GM23248 (cell line): ENCODE data around the gene CACNG5. TPM values are rescaled to one million over a fixed set of nuclear protein-coding genes. Genes with fewer than 3 reads are reported as not detected.

Experiments
- DNase-seq: peaks from one replicate; pipeline ENCODE4 v3.0.0-alpha.2; 2015
- H2AFZ ChIP-seq: fragments of 200-600 bp; sonication (generic); 2 replicates; pipeline ENCODE4 v1.6.1; 2016; ENCODE audit warnings: antibody characterized with exemption
- H3F3A ChIP-seq: fragments of 200-600 bp; sonication (generic); 2 replicates; pipeline ENCODE4 v1.6.1; 2016; ENCODE audit warnings: mild to moderate bottlenecking, antibody characterized with exemption, mixed run types; ENCODE audit not compliant: insufficient read depth
- H3K27ac ChIP-seq: fragments of 200-600 bp; sonication (generic); 2 replicates; pipeline ENCODE4 v1.5.1; 2016; ENCODE audit warnings: mild to moderate bottlenecking
- H3K27me3 ChIP-seq: fragments of 200-600 bp; sonication (generic); replicated peaks from 2 replicates; pipeline ENCODE4 v1.6.1; 2016; ENCODE audit warnings: mild to moderate bottlenecking; ENCODE audit not compliant: insufficient read depth
- H3K36me3 ChIP-seq: fragments of 200-600 bp; sonication (generic); 2 replicates; pipeline ENCODE4 v1.6.1; 2016; ENCODE audit warnings: low read depth, mild to moderate bottlenecking
- H3K4me1 ChIP-seq: fragments of 200-600 bp; sonication (generic); 2 replicates; pipeline ENCODE4 v1.6.1; 2016; ENCODE audit warnings: mild to moderate bottlenecking; ENCODE audit not compliant: insufficient read depth
- H3K4me2 ChIP-seq: fragments of 200-600 bp; sonication (generic); one replicate; pipeline ENCODE4 v1.6.1; 2016; ENCODE audit warnings: mild to moderate bottlenecking; ENCODE audit not compliant: unreplicated experiment
- H3K4me3 ChIP-seq: fragments of 200-600 bp; sonication (generic); 2 replicates; pipeline ENCODE4 v1.5.1; 2016; ENCODE audit warnings: mild to moderate bottlenecking
- H3K79me2 ChIP-seq: fragments of 200-600 bp; sonication (generic); 2 replicates; pipeline ENCODE4 v1.6.1; 2016; ENCODE audit warnings: mild to moderate bottlenecking; ENCODE audit not compliant: insufficient read depth
- H3K9ac ChIP-seq: fragments of 200-600 bp; sonication (generic); 2 replicates; pipeline ENCODE4 v1.6.1; 2016; ENCODE audit warnings: mild to moderate bottlenecking
- H3K9me2 ChIP-seq: fragments of 200-600 bp; sonication (generic); 2 replicates; pipeline ENCODE4 v1.6.1; 2016; ENCODE audit warnings: mixed run types, mild to moderate bottlenecking, moderate library complexity; ENCODE audit not compliant: insufficient read depth
- H3K9me3 ChIP-seq: fragments of 200-600 bp; sonication (generic); one replicate; pipeline ENCODE4 v1.6.1; 2017; ENCODE audit warnings: low read depth
- H4K20me1 ChIP-seq: fragments of 200-600 bp; sonication (generic); 2 replicates; pipeline ENCODE4 v1.6.0; 2016; ENCODE audit not compliant: insufficient read depth
- EZH2 ChIP-seq: fragments of 200-600 bp; sonication (generic); IDR thresholded peaks from 2 replicates; pipeline ENCODE4 v1.6.1; 2018; ENCODE audit warnings: antibody characterized with exemption, mild to moderate bottlenecking; ENCODE audit not compliant: insufficient read depth, poor library complexity, severe bottlenecking
- EZH2phosphoT487 ChIP-seq: fragments of 200-600 bp; sonication (generic); IDR thresholded peaks from 2 replicates; pipeline ENCODE4 v1.6.1; 2018; ENCODE audit warnings: antibody characterized with exemption, moderate library complexity, mild to moderate bottlenecking, low read depth; ENCODE audit not compliant: insufficient read depth
- WGBS, 2 experiments: methylation state at CpG; one replicate each; pipeline ENCODE4 v1.1.6; 2015 to 2017; ENCODE audit warnings: low lambda C conversion rate in 2 of 2, low coverage in 1 of 2; ENCODE audit errors: missing lambda C conversion rate in 2 of 2; 5-methylcytosine and 5-hydroxymethylcytosine counted together
- in situ Hi-C: fragments of 300-500 bp; cut with MboI; formaldehyde crosslinking; loops from 2 replicates; pipeline ENCODE4 v1.15.0; 2020
- polyA plus RNA-seq: library from polyadenylated mRNA; unstranded; fragments of >200 nt; fragmentation: Nextera tagmentation; extraction: Ambion mirVana; gene quantifications from 2 replicates; pipeline ENCODE4 v1.2.1, GENCODE V29; 2016
- total RNA-seq: library from RNA; depleted of rRNA; stranded (reverse); fragments of >200 nt; shearing (Covaris generic); gene quantifications from 2 replicates; pipeline ENCODE4 v1.2.3, GENCODE V29; 2014

Gene CACNG5
- total and polyA plus RNA-seq, 2 experiments from 2014 or later = not detected

DNA sequence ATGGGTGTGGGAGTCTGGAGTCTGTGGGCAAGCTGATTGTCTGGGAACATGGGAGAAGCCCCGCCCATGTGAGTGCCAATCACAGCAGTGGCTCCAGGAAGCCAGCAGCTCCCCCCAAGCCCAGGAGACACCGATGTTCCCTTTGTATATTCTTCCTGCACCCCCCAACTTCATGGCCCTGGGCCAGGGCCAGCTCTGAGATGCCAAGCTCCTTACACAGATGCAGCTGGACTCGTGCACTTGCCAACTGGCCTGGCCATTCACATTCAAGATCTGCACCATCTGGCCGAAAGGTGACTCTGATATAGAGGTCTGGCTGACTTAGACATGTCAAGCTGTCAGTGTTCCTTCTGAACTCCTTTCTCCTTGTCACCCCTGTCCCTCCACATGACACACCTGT, 50.5 kb downstream of the CACNG5 start:
- DNase-seq = no peak
- in situ Hi-C loops = no loop called here

DNA sequence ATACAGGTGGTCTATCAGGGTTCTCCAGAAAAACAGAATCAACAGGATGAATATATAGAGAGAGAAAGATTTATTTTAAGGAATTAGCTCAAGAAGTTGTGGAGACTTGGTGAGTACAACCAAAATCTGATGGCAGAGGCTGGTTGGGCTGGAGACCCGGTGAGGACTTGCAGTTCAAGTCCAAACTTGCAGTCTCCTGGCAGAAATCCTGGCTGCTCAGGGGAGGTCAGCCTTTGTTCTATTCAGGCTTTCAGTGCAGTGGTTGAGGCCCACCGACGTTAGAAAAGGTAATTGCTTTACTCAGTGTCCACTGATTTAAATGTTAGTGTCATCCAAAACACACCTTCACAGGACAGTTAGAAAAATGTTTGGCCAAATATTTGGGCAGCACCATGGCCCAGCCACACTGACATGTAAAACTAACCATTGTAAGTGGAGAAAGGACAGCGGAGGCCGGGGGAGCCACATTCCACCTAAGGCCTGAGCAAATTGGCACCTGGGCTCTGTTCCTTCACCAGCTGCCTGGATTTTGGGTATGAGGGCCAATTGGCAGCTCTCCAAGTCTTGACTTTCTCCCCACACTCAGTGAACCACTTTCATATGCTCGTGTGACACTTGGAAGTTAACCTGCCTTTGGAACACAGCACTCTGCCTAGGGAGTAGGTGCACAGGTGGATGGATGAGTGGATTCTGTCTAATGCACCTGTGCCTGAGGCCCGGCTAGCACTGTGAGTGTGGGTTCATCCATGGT, 54.7 kb downstream of the CACNG5 start:
- Histone ChIP-seq H3K9me2 (no peaks in the 10 kb centered on the region), H3K27ac (no peak overlapping the region), H3F3A (no peaks in the 10 kb centered on the region), H3K36me3 (no peaks in the 10 kb centered on the region), H3K4me1 (no peaks in the 10 kb centered on the region), H3K4me3 (no peak overlapping the region), H3K9me3 (no peaks in the 10 kb centered on the region), H3K9ac (no peak overlapping the region), H3K27me3 (peaks cover 14% of the 10 kb centered on the region; the same call in 1 of the 2 replicates), H4K20me1 (no peaks in the 10 kb centered on the region), H2AFZ (no peak overlapping the region), H3K4me2 (no peak overlapping the region), H3K79me2 (no peaks in the 10 kb centered on the region)
- DNase-seq = no peak
- in situ Hi-C loops = no loop called here
- no peak for TF ChIP-seq EZH2
- TF ChIP-seq EZH2phosphoT487 = no peak
- 49 to 59% methylated on average over 7 of the region's 7 CpGs for WGBS, 2 experiments

More for the DNA sequence above, 50.5 kb downstream of the CACNG5 start:
- Histone ChIP-seq H3K27ac (no peak overlapping the region), H3K4me3 (no peak overlapping the region), H3K79me2 (no peaks in the 10 kb centered on the region), H2AFZ (no peak overlapping the region), H3K4me2 (no peak overlapping the region), H3K9me3 (no peaks in the 10 kb centered on the region), H3F3A (no peaks in the 10 kb centered on the region), H3K9me2 (no peaks in the 10 kb centered on the region), H4K20me1 (no peaks in the 10 kb centered on the region), H3K27me3 (no peaks in the 10 kb centered on the region), H3K9ac (no peak overlapping the region), H3K4me1 (no peaks in the 10 kb centered on the region), H3K36me3 (no peaks in the 10 kb centered on the region)
- 33 to 36% methylated on average over 4 of the region's 4 CpGs for WGBS, 2 experiments
- TF ChIP-seq EZH2phosphoT487 = no peak
- TF ChIP-seq EZH2 = no peak

DNA sequence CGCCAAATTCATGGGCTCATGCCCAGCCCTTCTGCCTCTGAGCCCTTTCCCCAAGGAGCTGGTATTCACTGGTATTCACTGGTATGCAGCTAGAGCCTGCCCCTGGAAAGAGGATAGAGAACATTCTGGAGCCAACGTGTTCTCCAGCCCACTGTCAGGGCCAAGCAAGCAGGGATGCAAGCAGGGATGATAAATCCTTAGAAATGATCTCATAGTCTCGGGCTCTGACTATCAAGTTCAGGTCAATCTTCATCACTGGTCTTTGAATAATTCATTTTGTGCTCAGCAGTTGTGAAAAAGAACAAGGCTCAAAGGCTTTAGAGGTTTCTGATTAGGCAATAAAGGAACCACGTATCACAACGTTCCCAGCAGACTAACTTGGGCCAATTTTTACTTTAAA, 57.3 kb downstream of the CACNG5 start:
- 18 to 22% methylated on average over 5 of the region's 5 CpGs for WGBS, 2 experiments
- TF ChIP-seq EZH2 (no peak), EZH2phosphoT487 (no peak)
- Histone ChIP-seq H3K9ac (no peak overlapping the region), H3K9me3 (no peaks in the 10 kb centered on the region), H3K79me2 (no peaks in the 10 kb centered on the region), H2AFZ (no peak overlapping the region), H3K9me2 (no peaks in the 10 kb centered on the region), H3K4me2 (no peak overlapping the region), H3F3A (no peaks in the 10 kb centered on the region), H3K27ac (no peak overlapping the region), H4K20me1 (no peaks in the 10 kb centered on the region), H3K27me3 (peaks cover 29% of the 10 kb centered on the region), H3K36me3 (no peaks in the 10 kb centered on the region), H3K4me3 (no peak overlapping the region), H3K4me1 (no peaks in the 10 kb centered on the region)
- no peak for DNase-seq
- in situ Hi-C loops = no loop called here

DNA sequence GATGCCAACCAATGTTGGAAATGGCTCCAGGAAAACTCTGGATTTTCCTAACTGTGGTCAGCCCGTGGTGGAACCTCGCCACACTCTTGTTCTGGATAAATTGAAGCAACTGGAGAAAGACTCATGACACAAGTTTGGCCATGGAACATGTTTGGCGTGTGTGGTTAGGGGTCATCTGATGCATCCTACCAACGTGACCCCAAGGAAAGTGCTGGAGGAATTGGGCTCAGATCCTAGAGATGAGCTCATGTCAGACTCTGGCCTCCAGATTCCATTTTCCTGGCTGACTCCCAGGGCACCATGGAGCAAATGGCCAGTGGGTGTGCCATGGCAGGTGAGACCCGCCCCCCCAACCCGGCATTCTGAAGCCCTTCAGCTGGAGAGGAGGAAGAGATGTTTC, 58.5 kb downstream of the CACNG5 start:
- Histone ChIP-seq H3K36me3 (no peaks in the 10 kb centered on the region), H3K4me2 (no peak overlapping the region), H3K9ac (no peak overlapping the region), H3K4me1 (no peaks in the 10 kb centered on the region), H3K27me3 (peaks cover 35% of the 10 kb centered on the region), H3K27ac (no peak overlapping the region), H3K9me2 (no peaks in the 10 kb centered on the region), H3K9me3 (no peaks in the 10 kb centered on the region), H3K79me2 (no peaks in the 10 kb centered on the region), H2AFZ (no peak overlapping the region), H3K4me3 (no peak overlapping the region), H4K20me1 (no peaks in the 10 kb centered on the region), H3F3A (no peaks in the 10 kb centered on the region)
- no peak for TF ChIP-seq EZH2
- no peak for TF ChIP-seq EZH2phosphoT487
- DNase-seq = no peak
- WGBS, 2 experiments = 46 to 49% methylated on average over 6 of the region's 6 CpGs
- in situ Hi-C loops = no loop called here

DNA sequence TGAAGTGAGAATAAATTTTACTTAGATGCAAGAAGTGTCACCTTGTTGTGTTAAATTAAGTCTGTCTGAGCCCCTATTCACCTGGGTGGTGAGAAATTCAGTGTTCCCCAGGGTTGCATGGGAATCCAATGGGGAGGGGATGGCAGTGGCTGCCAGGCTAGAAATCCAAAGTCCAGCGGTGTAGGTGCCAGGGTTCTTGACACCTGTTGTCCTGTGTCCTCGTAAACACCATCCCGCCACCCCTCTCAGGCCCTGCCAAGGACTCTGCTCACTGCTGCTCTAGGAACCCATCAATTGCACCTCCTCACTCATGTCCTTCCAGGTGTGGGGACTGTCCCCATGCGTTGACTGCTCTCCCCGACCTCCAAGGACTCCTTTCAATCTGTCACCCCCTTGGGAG, 58.9 kb downstream of the CACNG5 start:
- no peaks in the 10 kb centered on the region for H3F3A ChIP-seq
- H3K27ac ChIP-seq = no peak overlapping the region
- no peak overlapping the region for H3K4me2 ChIP-seq
- in situ Hi-C loops = no loop called here
- H4K20me1 ChIP-seq = no peaks in the 10 kb centered on the region
- TF ChIP-seq EZH2 (no peak), EZH2phosphoT487 (no peak)
- no peak overlapping the region for H2AFZ ChIP-seq
- H3K4me3 ChIP-seq = no peak overlapping the region
- 66 to 69% methylated on average over 5 of the region's 5 CpGs for WGBS, 2 experiments
- DNase-seq = no peak
- no peaks in the 10 kb centered on the region for H3K9me2 ChIP-seq
- H3K9ac ChIP-seq = no peak overlapping the region
- H3K27me3 ChIP-seq = peaks cover 35% of the 10 kb centered on the region
- no peaks in the 10 kb centered on the region for H3K9me3 ChIP-seq
- no peaks in the 10 kb centered on the region for H3K36me3 ChIP-seq
- no peaks in the 10 kb centered on the region for H3K4me1 ChIP-seq
- no peaks in the 10 kb centered on the region for H3K79me2 ChIP-seq
